Measurements from ENCODE around the gene SLC16A12.

DNA sequence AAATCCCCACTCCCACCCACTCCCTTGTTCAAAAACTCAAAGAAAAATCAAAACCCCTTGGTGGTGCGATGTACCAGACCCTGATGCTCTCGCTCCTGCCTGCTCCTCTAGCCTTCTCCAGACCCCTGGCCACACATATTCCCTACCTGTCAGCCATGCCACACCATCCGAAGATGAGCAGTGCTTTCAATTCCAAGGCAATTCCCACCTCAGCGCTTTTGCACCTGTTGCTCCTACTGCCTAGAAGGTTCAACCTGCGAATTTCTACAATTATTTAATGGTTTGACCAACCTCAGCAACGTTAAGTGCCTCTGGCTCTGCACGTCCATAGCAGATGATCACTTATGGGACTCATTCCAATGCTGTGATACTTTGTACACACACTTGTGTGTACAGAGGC lies 11.1 kb downstream of the SLC16A12 start:
- TF ChIP-seq, protein P1, sequence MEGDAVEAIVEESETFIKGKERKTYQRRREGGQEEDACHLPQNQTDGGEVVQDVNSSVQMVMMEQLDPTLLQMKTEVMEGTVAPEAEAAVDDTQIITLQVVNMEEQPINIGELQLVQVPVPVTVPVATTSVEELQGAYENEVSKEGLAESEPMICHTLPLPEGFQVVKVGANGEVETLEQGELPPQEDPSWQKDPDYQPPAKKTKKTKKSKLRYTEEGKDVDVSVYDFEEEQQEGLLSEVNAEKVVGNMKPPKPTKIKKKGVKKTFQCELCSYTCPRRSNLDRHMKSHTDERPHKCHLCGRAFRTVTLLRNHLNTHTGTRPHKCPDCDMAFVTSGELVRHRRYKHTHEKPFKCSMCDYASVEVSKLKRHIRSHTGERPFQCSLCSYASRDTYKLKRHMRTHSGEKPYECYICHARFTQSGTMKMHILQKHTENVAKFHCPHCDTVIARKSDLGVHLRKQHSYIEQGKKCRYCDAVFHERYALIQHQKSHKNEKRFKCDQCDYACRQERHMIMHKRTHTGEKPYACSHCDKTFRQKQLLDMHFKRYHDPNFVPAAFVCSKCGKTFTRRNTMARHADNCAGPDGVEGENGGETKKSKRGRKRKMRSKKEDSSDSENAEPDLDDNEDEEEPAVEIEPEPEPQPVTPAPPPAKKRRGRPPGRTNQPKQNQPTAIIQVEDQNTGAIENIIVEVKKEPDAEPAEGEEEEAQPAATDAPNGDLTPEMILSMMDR (IDR thresholded peaks at IDR 0.05; ENCODE audit: poor library complexity), result no peak
- TF ChIP-seq EZH2 (IDR thresholded peaks at IDR 0.05; ENCODE audit: borderline replicate concordance), result no peak

Data from hepatocyte (in vitro differentiated cells).